Lower lobe of right lung (tissue), 2 donors: Measurements from ENCODE around the gene KIAA1958. TPM values are rescaled to one million over a fixed set of nuclear protein-coding genes. Genes with fewer than 3 reads are reported as not detected.

ENCODE experiments used
- ATAC-seq, 2 donors: fragments of 200-7000 bp; cut with Tn5 transposase; one replicate each; pipeline ENCODE4 v1.9.1; 2020 to 2022; ENCODE audit warnings: mild to moderate bottlenecking in 2 of 2, moderate library complexity in 2 of 2
- DNase-seq: peaks from one replicate; pipeline ENCODE4 v3.0.0-alpha.2; 2020
- H3K27ac ChIP-seq: fragments of 200-600 bp; one replicate; pipeline ENCODE4 v1.8.0; 2022
- H3K27me3 ChIP-seq: fragments of 200-600 bp; one replicate; pipeline ENCODE4 v1.8.0; 2022; ENCODE audit warnings: low read depth
- H3K36me3 ChIP-seq: fragments of 200-600 bp; one replicate; pipeline ENCODE4 v1.8.0; 2022; ENCODE audit warnings: mild to moderate bottlenecking
- H3K4me1 ChIP-seq: fragments of 200-600 bp; one replicate; pipeline ENCODE4 v1.8.0; 2022
- H3K4me3 ChIP-seq: fragments of 200-600 bp; one replicate; pipeline ENCODE4 v1.8.0; 2022; ENCODE audit warnings: mild to moderate bottlenecking
- H3K9me3 ChIP-seq: fragments of 200-600 bp; one replicate; pipeline ENCODE4 v1.8.0; 2022
- intact Hi-C: fragments of 100-400 bp; cut with DNase I; formaldehyde crosslinking; loops from one replicate; pipeline ENCODE4 v1.11.0; 2022
- total RNA-seq: library from RNA; stranded (reverse); fragmentation: NEBNext Ultra II Directional; extraction: Animal tissue kit (Norgen Biotek cat#: 25700); gene quantifications from one replicate; pipeline ENCODE4 v1.2.1, GENCODE V29; 2021
- TF ChIP-seq, protein P1 (sequence below): fragments of 200-600 bp; IDR thresholded peaks from one replicate; pipeline ENCODE4 v1.8.0; 2022; ENCODE audit warnings: antibody characterized with exemption, mild to moderate bottlenecking
- donor health status: DM: no; HTN: yes; CAD: no; lungs with severe emphysema.

Gene KIAA1958
- total RNA-seq, 1 donor from 2014 or later = 14.1 TPM

- H3K27me3 ChIP-seq = no peaks in the 10 kb centered on the region
- H3K9me3 ChIP-seq = peaks cover 23% of the 10 kb centered on the region
- no peak overlapping the region for H3K4me3 ChIP-seq
- TF ChIP-seq, protein P1, sequence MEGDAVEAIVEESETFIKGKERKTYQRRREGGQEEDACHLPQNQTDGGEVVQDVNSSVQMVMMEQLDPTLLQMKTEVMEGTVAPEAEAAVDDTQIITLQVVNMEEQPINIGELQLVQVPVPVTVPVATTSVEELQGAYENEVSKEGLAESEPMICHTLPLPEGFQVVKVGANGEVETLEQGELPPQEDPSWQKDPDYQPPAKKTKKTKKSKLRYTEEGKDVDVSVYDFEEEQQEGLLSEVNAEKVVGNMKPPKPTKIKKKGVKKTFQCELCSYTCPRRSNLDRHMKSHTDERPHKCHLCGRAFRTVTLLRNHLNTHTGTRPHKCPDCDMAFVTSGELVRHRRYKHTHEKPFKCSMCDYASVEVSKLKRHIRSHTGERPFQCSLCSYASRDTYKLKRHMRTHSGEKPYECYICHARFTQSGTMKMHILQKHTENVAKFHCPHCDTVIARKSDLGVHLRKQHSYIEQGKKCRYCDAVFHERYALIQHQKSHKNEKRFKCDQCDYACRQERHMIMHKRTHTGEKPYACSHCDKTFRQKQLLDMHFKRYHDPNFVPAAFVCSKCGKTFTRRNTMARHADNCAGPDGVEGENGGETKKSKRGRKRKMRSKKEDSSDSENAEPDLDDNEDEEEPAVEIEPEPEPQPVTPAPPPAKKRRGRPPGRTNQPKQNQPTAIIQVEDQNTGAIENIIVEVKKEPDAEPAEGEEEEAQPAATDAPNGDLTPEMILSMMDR = no peak
- DNase-seq (no peak), ATAC-seq (no peak)
- H3K4me1 ChIP-seq = peaks cover 14% of the 10 kb centered on the region
- no peak overlapping the region for H3K27ac ChIP-seq
- no peaks in the 10 kb centered on the region for H3K36me3 ChIP-seq
- intact Hi-C loops = no loop called here
These were observed 3.4 kb downstream of the KIAA1958 start for GRCh38 chr9:112489876-112490666.

GRCh38 chr9:112493393-112494137 lies 6.9 kb downstream of the KIAA1958 start:
- H3K4me1 ChIP-seq = peaks cover 17% of the 10 kb centered on the region
- intact Hi-C loops = no loop called here
- H3K27ac ChIP-seq = no peak overlapping the region
- no peak overlapping the region for H3K4me3 ChIP-seq
- H3K27me3 ChIP-seq = no peaks in the 10 kb centered on the region
- H3K36me3 ChIP-seq = no peaks in the 10 kb centered on the region
- TF ChIP-seq, protein P1 = no peak
- no peak for DNase-seq
- peaks cover 27% of the 10 kb centered on the region for H3K9me3 ChIP-seq
- ATAC-seq = no peak

DNA sequence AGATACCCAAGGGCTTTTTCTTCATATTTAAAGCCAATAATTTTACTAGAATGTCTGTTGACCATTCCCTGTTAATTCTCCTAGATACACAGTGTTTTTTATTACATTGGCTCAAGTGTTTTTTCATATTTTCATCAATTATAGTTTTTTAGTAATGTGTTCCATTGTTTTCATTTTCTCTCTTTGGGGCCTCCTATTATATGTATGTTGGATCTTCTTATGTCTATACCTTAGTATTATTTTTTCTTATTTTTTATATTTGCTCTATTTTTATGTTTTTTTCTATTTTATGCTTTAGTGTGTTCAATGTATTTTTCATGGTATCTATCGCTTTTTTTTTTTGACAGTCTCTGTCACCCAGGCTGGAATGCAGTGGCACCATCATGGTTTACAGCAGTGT lies 7.5 kb downstream of the KIAA1958 start:
- H3K4me1 ChIP-seq = peaks cover 12% of the 10 kb centered on the region
- H3K27ac ChIP-seq = no peak overlapping the region
- DNase-seq (no peak), ATAC-seq (no peak)
- H3K4me3 ChIP-seq = no peak overlapping the region
- H3K27me3 ChIP-seq = no peaks in the 10 kb centered on the region
- H3K36me3 ChIP-seq = no peaks in the 10 kb centered on the region
- peaks cover 27% of the 10 kb centered on the region for H3K9me3 ChIP-seq
- intact Hi-C loops = no loop called here
- TF ChIP-seq, protein P1 = no peak

DNA sequence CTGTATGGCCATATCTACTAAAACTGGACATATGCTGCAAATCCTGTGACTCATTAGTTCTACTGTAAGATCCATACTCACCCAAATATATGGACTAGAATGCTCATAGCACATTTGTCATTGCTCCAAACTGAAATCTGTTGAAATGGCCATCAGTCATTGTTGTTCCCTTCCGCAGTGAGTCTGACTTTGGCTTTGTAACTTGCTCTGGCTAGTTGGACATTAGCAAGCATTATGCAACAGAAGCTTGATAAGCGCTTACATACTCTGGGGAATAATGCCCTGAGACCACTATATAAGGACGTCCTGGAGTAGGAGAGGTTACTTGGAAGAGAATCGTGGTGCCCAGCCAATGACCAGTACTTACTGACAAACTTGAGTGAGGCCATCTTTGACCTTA lies 9.0 kb downstream of the KIAA1958 start:
- peak overlapping the region; percentile 26 for H3K27ac ChIP-seq
- TF ChIP-seq, protein P1 = no peak
- H3K27me3 ChIP-seq = no peaks in the 10 kb centered on the region
- H3K4me3 ChIP-seq = no peak overlapping the region
- DNase-seq (no peak), ATAC-seq (peak in 1 of 2 donors; percentile 74)
- intact Hi-C loops = no loop called here
- peaks cover 27% of the 10 kb centered on the region for H3K9me3 ChIP-seq
- H3K4me1 ChIP-seq = peaks cover 12% of the 10 kb centered on the region
- H3K36me3 ChIP-seq = no peaks in the 10 kb centered on the region

GRCh38 chr9:112496074-112496722 lies 9.6 kb downstream of the KIAA1958 start:
- H3K9me3 ChIP-seq = peaks cover 27% of the 10 kb centered on the region
- peaks cover 12% of the 10 kb centered on the region for H3K4me1 ChIP-seq
- H3K27me3 ChIP-seq = no peaks in the 10 kb centered on the region
- intact Hi-C loops = no loop called here
- no peak for DNase-seq
- no peaks in the 10 kb centered on the region for H3K36me3 ChIP-seq
- TF ChIP-seq, protein P1 = no peak
- ATAC-seq = peak; percentile 29 to 65
- peak overlapping the region; percentile 26 for H3K27ac ChIP-seq
- H3K4me3 ChIP-seq = no peak overlapping the region
